HepG2 (cell line): ENCODE data around the gene TRIM59. TPM values are rescaled to one million over a fixed set of nuclear protein-coding genes. Genes with fewer than 3 reads are reported as not detected.

Experiments
- AGO2 ChIP-seq: fragments of 200-400 bp; formaldehyde crosslinking; optimal IDR thresholded peaks from 2 replicates; pipeline ENCODE3; 2017; ENCODE audit warnings: mild to moderate bottlenecking, low read depth, low read length, moderate library complexity
- ARNT2 ChIP-seq: sonication (generic); formaldehyde crosslinking; IDR thresholded peaks from 2 replicates; pipeline ENCODE4 v1.8.0; 2022; ENCODE audit warnings: mild to moderate bottlenecking, low read depth, missing genetic modification reagents, moderate library complexity
- BHLHE40 ChIP-seq: IDR thresholded peaks from 2 replicates; pipeline ENCODE4 v1.6.1; 2011; ENCODE audit warnings: low read length, improper control_type of control experiment
- CBX1 ChIP-seq: IDR thresholded peaks from one replicate; pipeline ENCODE4 v1.6.1; 2016; ENCODE audit warnings: antibody characterized with exemption, low read depth
- CCDC6 ChIP-seq: sonication (generic); formaldehyde crosslinking; IDR thresholded peaks from 2 replicates; pipeline ENCODE4 v1.8.1; 2022; ENCODE audit warnings: mild to moderate bottlenecking, missing genetic modification reagents, moderate library complexity
- ETS1 ChIP-seq: sonication (generic); formaldehyde crosslinking; IDR thresholded peaks from 2 replicates; pipeline ENCODE4 v1.4.0; 2020; ENCODE audit warnings: missing genetic modification reagents
- HCFC1 ChIP-seq: fragments of 150-350 bp; IDR thresholded peaks from 2 replicates; pipeline ENCODE4 v1.6.1; 2014; ENCODE audit warnings: low read depth, low read length
- HMGXB4 ChIP-seq, 2 experiments: sonication (generic) in 1 of 2; formaldehyde crosslinking in 1 of 2; IDR thresholded peaks; 2 replicates each; pipeline versions ENCODE4 v1.4.0 to v1.6.1; 2018 to 2020; ENCODE audit warnings: missing genetic modification reagents in 2 of 2, borderline replicate concordance in 1 of 2, low read depth in 1 of 2, mild to moderate bottlenecking in 1 of 2, missing biosample characterization in 1 of 2
- IRF2 ChIP-seq: IDR thresholded peaks from 2 replicates; pipeline ENCODE4 v1.6.1; 2018; ENCODE audit warnings: missing genetic modification reagents, missing compliant biosample characterization
- KDM5B ChIP-seq: sonication (generic); formaldehyde crosslinking; IDR thresholded peaks from 2 replicates; pipeline ENCODE4 v1.4.0; 2020; ENCODE audit warnings: missing genetic modification reagents, mild to moderate bottlenecking, borderline replicate concordance
- MAZ ChIP-seq, 2 experiments: sonication (generic) in 1 of 2; formaldehyde crosslinking in 1 of 2; IDR thresholded peaks; 2 replicates each; pipeline versions ENCODE4 v1.5.0 to v1.6.1; 2012 to 2020; ENCODE audit warnings: low read depth in 2 of 2, mild to moderate bottlenecking in 2 of 2, borderline replicate concordance in 1 of 2, improper control_type of control experiment in 1 of 2, low read length in 1 of 2, missing genetic modification reagents in 1 of 2, moderate library complexity in 1 of 2
- MXD3 ChIP-seq: IDR thresholded peaks from 2 replicates; pipeline ENCODE4 v1.6.1; 2016; ENCODE audit warnings: mild to moderate bottlenecking, missing biosample characterization, missing genetic modification reagents
- ONECUT2 ChIP-seq: sonication (generic); formaldehyde crosslinking; IDR thresholded peaks from 2 replicates; pipeline ENCODE4 v1.4.0; 2020; ENCODE audit warnings: missing genetic modification reagents
- SPEN ChIP-seq: sonication (generic); formaldehyde crosslinking; IDR thresholded peaks from 2 replicates; pipeline ENCODE4 v1.5.1; 2020; ENCODE audit warnings: low read depth, mild to moderate bottlenecking, missing genetic modification reagents
- TBX2 ChIP-seq: sonication (generic); formaldehyde crosslinking; IDR thresholded peaks from 2 replicates; pipeline ENCODE4 v1.5.0; 2020; ENCODE audit warnings: missing genetic modification reagents, mild to moderate bottlenecking, borderline replicate concordance
- ZNF142 ChIP-seq: sonication (generic); formaldehyde crosslinking; IDR thresholded peaks from 2 replicates; pipeline ENCODE4 v1.4.0; 2020; ENCODE audit warnings: missing genetic modification reagents
- ZNF253 ChIP-seq: sonication (generic); formaldehyde crosslinking; IDR thresholded peaks from 2 replicates; pipeline ENCODE4 v1.8.0; 2022; ENCODE audit warnings: mild to moderate bottlenecking, missing genetic modification reagents, borderline replicate concordance
- ZNF446 ChIP-seq: sonication (generic); formaldehyde crosslinking; IDR thresholded peaks from 2 replicates; pipeline ENCODE4 v1.5.0; 2020; ENCODE audit warnings: mild to moderate bottlenecking, missing genetic modification reagents
- ZNF768 ChIP-seq: sonication (generic); formaldehyde crosslinking; IDR thresholded peaks from 2 replicates; pipeline ENCODE4 v1.4.0; 2020; ENCODE audit warnings: missing genetic modification reagents
- ZNF883 ChIP-seq: sonication (generic); formaldehyde crosslinking; IDR thresholded peaks from 2 replicates; pipeline ENCODE4 v1.5.1; 2020; ENCODE audit warnings: mild to moderate bottlenecking, missing genetic modification reagents; ENCODE audit errors: not compliant biosample characterization
- polyA plus RNA-seq, 8 experiments: library from polyadenylated mRNA; depleted of rRNA in 3 of 8; stranded (reverse) in 7 of 8; unstranded in 1 of 8; fragments of >200 nt; fragmentation: Illumina TruSeq in 4 of 8; extraction: Trizol in 4 of 8; gene quantifications; 2 replicates each; pipeline versions ENCODE4 v1.2.1 to v1.2.3, GENCODE V29; 2011 to 2016; ENCODE audit warnings: low read depth in 4 of 8, missing spikeins in 1 of 8, mixed read lengths in 1 of 8; ENCODE audit not compliant: insufficient read depth in 1 of 8
- total RNA-seq, 5 experiments: library from RNA; depleted of rRNA; stranded (reverse); fragments of >200 nt; fragmentation: Illumina TruSeq; extraction: Trizol; gene quantifications; 2 replicates each; pipeline ENCODE4 v1.2.3, GENCODE V29; 2016; ENCODE audit warnings: low read depth in 1 of 5

Gene TRIM59
- total and polyA plus RNA-seq, 2 of the 13 experiments (the other 11 are each of a cell fraction or from before 2014, with no cell fraction given) = 1.3 to 3.2 TPM

DNA sequence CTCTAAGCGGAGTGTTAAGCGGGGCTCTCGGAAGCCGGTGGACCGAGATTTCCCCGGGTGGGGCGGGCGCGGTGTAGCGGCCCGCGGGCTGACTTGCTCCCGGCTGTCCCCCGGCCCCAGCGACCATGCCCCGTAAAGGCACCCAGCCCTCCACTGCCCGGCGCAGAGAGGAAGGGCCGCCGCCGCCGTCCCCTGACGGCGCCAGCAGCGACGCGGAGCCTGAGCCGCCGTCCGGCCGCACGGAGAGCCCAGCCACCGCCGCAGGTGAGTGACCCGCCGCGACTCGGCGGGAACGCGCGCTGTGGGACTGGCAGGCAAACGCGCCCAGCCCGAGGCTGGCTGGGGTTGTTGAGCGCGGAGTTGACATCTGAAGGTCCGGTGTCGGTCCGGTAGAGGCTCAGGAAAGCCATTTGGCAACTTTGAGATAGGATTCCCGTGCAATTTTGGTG, 48.9 kb downstream of the TRIM59 start (continued):
- no peak for TF ChIP-seq ZNF142
- TF ChIP-seq ARNT2 (CRISPR knock-in tag) = peak; percentile 36; the same call in 1 of the 2 replicates
- no peak for TF ChIP-seq ONECUT2
- no peak for TF ChIP-seq MXD3
- peak; percentile 86 for TF ChIP-seq AGO2
- TF ChIP-seq ETS1 (CRISPR knock-in tag) = no peak
- TF ChIP-seq MAZ (IDR thresholded peaks at IDR 0.05; ENCODE audit: borderline replicate concordance, low read depth, low read length) = no peak
- peak; percentile 18; the same call in 1 of the 2 replicates for TF ChIP-seq MAZ (CRISPR knock-in tag; IDR thresholded peaks at IDR 0.05; ENCODE audit: low read depth)
- TF ChIP-seq ZNF768 (CRISPR knock-in tag) = peak; percentile 49; the same call in 1 of the 2 replicates
- TF ChIP-seq SPEN (CRISPR knock-in tag) = no peak
- peak; percentile 37; the same call in 1 of the 2 replicates for TF ChIP-seq KDM5B
- TF ChIP-seq IRF2 = 0 out of 2 replicates have a peak, but pooled peaks have one; percentile 27
- TF ChIP-seq HCFC1 = no peak
- no peak for TF ChIP-seq ZNF253 (CRISPR knock-in tag)
- TF ChIP-seq BHLHE40 = no peak
- no peak for TF ChIP-seq CBX1
- 0 out of 2 replicates have a peak, but pooled peaks have one; percentile 8 for TF ChIP-seq TBX2 (CRISPR knock-in tag)
- TF ChIP-seq CCDC6 (CRISPR knock-in tag) = no peak
- TF ChIP-seq ZNF883 (CRISPR knock-in tag) = no peak
- TF ChIP-seq HMGXB4 (CRISPR knock-in tag; IDR thresholded peaks at IDR 0.05; ENCODE audit: borderline replicate concordance in 1 of 2, low read depth in 1 of 2) = peak in 1 of 2 experiments; percentile 37; a peak in 1 of 4 replicates
- 0 out of 2 replicates have a peak, but pooled peaks have one; percentile 16 for TF ChIP-seq ZNF446 (CRISPR knock-in tag)
